Psoas muscle (tissue), 8 donors: ENCODE results near the gene ARHGAP45. TPM values are rescaled to one million over a fixed set of nuclear protein-coding genes. Genes with fewer than 3 reads are reported as not detected.

ENCODE experiments used
- ATAC-seq, 4 donors: fragments of 200-7000 bp; cut with Tn5 transposase; one replicate each; pipeline ENCODE4 v1.9.1; 2020; ENCODE audit warnings: moderate library complexity in 3 of 4, mild to moderate bottlenecking in 2 of 4
- DNase-seq, 2 donors: peaks; one replicate each; pipeline ENCODE4 v3.0.0-alpha.2; 2020
- H3K27ac ChIP-seq: fragments of 200-600 bp; one replicate; pipeline ENCODE4 v1.8.0; 2022
- H3K27me3 ChIP-seq, 3 donors: fragments of 200-600 bp in 1 of 3; one replicate each; pipeline versions ENCODE4 v1.6.1 to v1.8.0; 2013 to 2022; ENCODE audit warnings: low read length in 2 of 3, mild to moderate bottlenecking in 2 of 3, moderate library complexity in 1 of 3; ENCODE audit not compliant: insufficient read depth in 3 of 3
- H3K36me3 ChIP-seq, 2 donors: fragments of 200-600 bp in 1 of 2; one replicate each; pipeline versions ENCODE4 v1.6.1 to v1.8.0; 2013 to 2022; ENCODE audit warnings: low read depth in 1 of 2, mild to moderate bottlenecking in 1 of 2, moderate library complexity in 1 of 2; ENCODE audit not compliant: insufficient read depth in 1 of 2
- H3K4me1 ChIP-seq: fragments of 200-600 bp; one replicate; pipeline ENCODE4 v1.8.0; 2022
- H3K4me3 ChIP-seq: fragments of 200-600 bp; one replicate; pipeline ENCODE4 v1.8.0; 2022; ENCODE audit warnings: mild to moderate bottlenecking
- H3K9me3 ChIP-seq: fragments of 200-600 bp; one replicate; pipeline ENCODE4 v1.8.0; 2022
- WGBS, 3 donors: extraction: QIAGEN DNeasy Blood & Tissue Kit; methylation state at CpG; one replicate each; pipeline versions ENCODE4 v1.1.6 to v1.1.7; 2013; 5-methylcytosine and 5-hydroxymethylcytosine counted together
- intact Hi-C, 2 donors: fragments of 100-400 bp; cut with DNase I; formaldehyde crosslinking; loops; one replicate each; pipeline versions ENCODE4 v1.11.0 to v1.14.2; 2022
- polyA plus RNA-seq, 3 donors: library from polyadenylated mRNA; stranded (reverse); fragments of 200-250 nt; gene quantifications; one replicate each; pipeline ENCODE4 v1.2.3, GENCODE V29; 2013
- total RNA-seq, 4 donors: library from RNA; stranded (reverse); fragmentation: NEBNext Ultra II Directional in 2 of 4; extraction: Animal tissue kit (Norgen Biotek cat#: 25700) in 2 of 4; gene quantifications; one replicate each; pipeline versions ENCODE4 v1.2.1 to v1.2.4, GENCODE V29; 2021 to 2023
- TF ChIP-seq, protein P1 (sequence below): fragments of 200-600 bp; IDR thresholded peaks from one replicate; pipeline ENCODE4 v1.8.0; 2022; ENCODE audit warnings: antibody characterized with exemption
- donor health status: healthy with polysubstance abuse.
- donor health status: DM: no; HTN: no; CAD: no; lungs with moderate emphysema.
- donor health status: Bipolar disorder and iron deficiency.
- donor health status: healthy.
- donor health status: DM: yes; HTN: yes; CAD: no.
- donor health status: DM: no; HTN: no; CAD: no.
- donor health status: DM: no; HTN: no; CAD: no.
- donor health status: DM: yes; HTN: yes; CAD: no.

The ARHGAP45 gene
- total and polyA plus RNA-seq, 7 donors: 1.2 to 4.0 (median 2.0) TPM

DNA sequence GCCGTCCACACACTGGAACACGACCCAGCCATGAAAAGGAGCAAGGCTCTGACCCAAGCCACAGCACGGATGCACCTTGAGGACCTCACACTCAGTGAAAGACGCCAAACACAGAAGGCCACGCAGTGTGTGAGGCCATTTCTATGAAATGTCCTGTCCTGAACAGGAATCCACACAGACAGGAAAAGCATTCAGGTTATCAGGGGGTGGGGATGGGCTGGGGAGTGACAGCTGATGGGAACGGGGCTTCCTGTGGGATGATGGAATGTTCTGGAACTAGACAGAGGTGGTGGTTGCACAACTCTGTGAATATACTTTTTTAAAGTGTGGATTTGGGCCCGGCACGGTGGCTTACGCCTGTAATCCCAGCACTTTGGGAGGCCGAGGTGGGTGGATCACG lies 67.5 kb downstream of the ARHGAP45 start:
- H3K27ac ChIP-seq: no peak overlapping the region
- H3K4me1 ChIP-seq: peaks cover 19% of the 10 kb centered on the region
- no peaks in the 10 kb centered on the region for H3K36me3 ChIP-seq
- no peaks in the 10 kb centered on the region for H3K9me3 ChIP-seq
- no peaks in the 10 kb centered on the region for H3K27me3 ChIP-seq
- intact Hi-C loops: loop anchor here in 1 of 2 donors (5.0 kb wide), 1 partner anchor 38 kb away; the partner anchor contains the start of gene SBNO2
- TF ChIP-seq, protein P1, sequence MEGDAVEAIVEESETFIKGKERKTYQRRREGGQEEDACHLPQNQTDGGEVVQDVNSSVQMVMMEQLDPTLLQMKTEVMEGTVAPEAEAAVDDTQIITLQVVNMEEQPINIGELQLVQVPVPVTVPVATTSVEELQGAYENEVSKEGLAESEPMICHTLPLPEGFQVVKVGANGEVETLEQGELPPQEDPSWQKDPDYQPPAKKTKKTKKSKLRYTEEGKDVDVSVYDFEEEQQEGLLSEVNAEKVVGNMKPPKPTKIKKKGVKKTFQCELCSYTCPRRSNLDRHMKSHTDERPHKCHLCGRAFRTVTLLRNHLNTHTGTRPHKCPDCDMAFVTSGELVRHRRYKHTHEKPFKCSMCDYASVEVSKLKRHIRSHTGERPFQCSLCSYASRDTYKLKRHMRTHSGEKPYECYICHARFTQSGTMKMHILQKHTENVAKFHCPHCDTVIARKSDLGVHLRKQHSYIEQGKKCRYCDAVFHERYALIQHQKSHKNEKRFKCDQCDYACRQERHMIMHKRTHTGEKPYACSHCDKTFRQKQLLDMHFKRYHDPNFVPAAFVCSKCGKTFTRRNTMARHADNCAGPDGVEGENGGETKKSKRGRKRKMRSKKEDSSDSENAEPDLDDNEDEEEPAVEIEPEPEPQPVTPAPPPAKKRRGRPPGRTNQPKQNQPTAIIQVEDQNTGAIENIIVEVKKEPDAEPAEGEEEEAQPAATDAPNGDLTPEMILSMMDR: no peak
- ATAC-seq (no peak), DNase-seq (no peak)
- H3K4me3 ChIP-seq: no peak overlapping the region
- 90 to 95% (median 93%) methylated on average over 11 of the region's 11 CpGs for WGBS, 3 donors

DNA sequence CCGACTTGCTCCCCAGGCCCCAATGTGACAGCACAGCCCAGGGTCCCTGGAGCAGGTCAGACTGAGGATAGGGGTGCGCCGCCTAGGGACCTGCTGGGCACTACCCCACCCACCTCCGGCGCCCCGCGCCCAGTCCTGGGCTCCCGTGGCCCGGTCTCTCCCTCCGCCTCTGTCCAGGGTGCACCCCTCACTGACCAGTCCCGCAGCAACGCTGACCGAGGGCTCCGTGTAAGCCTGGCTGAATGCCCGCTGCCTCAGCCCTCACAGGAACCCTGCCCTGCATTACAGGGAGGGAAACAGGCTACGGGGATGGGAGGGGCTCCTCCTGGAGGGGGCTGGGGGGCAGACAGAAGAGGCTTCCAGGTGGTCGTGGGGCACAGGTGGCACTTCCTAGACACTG lies 68.5 kb downstream of the ARHGAP45 start:
- H3K4me3 ChIP-seq: no peak overlapping the region
- ATAC-seq (no peak), DNase-seq (no peak)
- intact Hi-C loops: no loop called here
- H3K9me3 ChIP-seq: no peaks in the 10 kb centered on the region
- no peaks in the 10 kb centered on the region for H3K36me3 ChIP-seq
- TF ChIP-seq, protein P1: no peak
- peaks cover 18% of the 10 kb centered on the region for H3K4me1 ChIP-seq
- H3K27ac ChIP-seq: no peak overlapping the region
- no peaks in the 10 kb centered on the region for H3K27me3 ChIP-seq
- 81 to 86% (median 83%) methylated on average over 17 of the region's 17 CpGs for WGBS, 3 donors

DNA sequence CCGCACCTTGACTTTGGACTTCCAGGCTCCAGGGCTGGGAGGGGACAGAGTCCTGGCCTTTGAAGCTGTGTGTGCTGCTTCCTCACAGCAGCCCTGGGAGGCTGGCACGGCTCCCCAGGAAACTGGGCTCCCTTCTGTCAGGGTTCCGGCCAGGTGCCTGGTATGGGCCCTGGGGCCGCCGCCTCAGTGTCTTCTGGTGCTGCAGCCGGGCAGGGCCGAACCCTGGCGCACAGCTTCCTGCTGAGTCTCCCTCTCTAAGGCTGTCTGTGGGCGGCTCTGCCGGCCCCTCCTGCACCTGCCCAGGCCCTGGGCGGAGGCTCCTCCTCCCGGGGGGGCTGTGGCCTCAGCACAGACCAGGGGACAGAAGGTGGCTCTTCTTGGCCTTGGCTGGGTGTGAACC lies 69.2 kb downstream of the ARHGAP45 start:
- H3K36me3 ChIP-seq: no peaks in the 10 kb centered on the region
- intact Hi-C loops: no loop called here
- H3K27ac ChIP-seq: no peak overlapping the region
- H3K4me3 ChIP-seq: no peak overlapping the region
- no peaks in the 10 kb centered on the region for H3K27me3 ChIP-seq
- TF ChIP-seq, protein P1: no peak
- DNase-seq: no peak
- WGBS, 3 donors: 69 to 84% (median 75%) methylated on average over 9 to 12 of the region's 12 CpGs
- ATAC-seq: no peak
- peaks cover 10% of the 10 kb centered on the region for H3K4me1 ChIP-seq
- no peaks in the 10 kb centered on the region for H3K9me3 ChIP-seq

Other genes starting within 250 kb of the ARHGAP45 start
- not detected for gene PLPPR3, start 245.2 kb upstream of the ARHGAP45 start, total RNA-seq
- gene PLPPR3, start 245.2 kb upstream of the ARHGAP45 start, polyA plus RNA-seq: not detected
- under 1 TPM in 1 of 4 donors, not detected in 3; 0.69 TPM for gene AZU1, start 239.3 kb upstream of the ARHGAP45 start, total RNA-seq
- not detected for gene AZU1, start 239.3 kb upstream of the ARHGAP45 start, polyA plus RNA-seq
- under 1 TPM in 2 of 4 donors, not detected in 2; 0.22 to 0.34 TPM for gene PRTN3, start 226.2 kb upstream of the ARHGAP45 start, total RNA-seq
- under 1 TPM in 2 of 3 donors, not detected in 1; 0.04 to 0.05 TPM for gene PRTN3, start 226.2 kb upstream of the ARHGAP45 start, polyA plus RNA-seq
- gene ELANE, start 214.9 kb upstream of the ARHGAP45 start, total RNA-seq: under 1 TPM in 2 of 4 donors, not detected in 2; 0.39 to 0.55 TPM
- gene ELANE, start 214.9 kb upstream of the ARHGAP45 start, polyA plus RNA-seq: under 1 TPM; 0.55 to 0.95 (median 0.92) TPM
- gene CFD, start 207.5 kb upstream of the ARHGAP45 start, total RNA-seq: 10 to 100 TPM; 56.8 to 79.9 (median 64.2) TPM
- gene CFD, start 207.5 kb upstream of the ARHGAP45 start, polyA plus RNA-seq: 100 to 1,000 TPM in 2 of 3 donors, 10 to 100 TPM in 1; 87.1 to 142 (median 142) TPM
- gene MED16, start 174.0 kb upstream of the ARHGAP45 start, total RNA-seq: 10 to 100 TPM; 47.0 to 66.5 (median 56.7) TPM
- gene MED16, start 174.0 kb upstream of the ARHGAP45 start, polyA plus RNA-seq: 10 to 100 TPM; 30.7 to 55.8 (median 51.3) TPM
- not detected for gene RNU6-9, start 173.7 kb upstream of the ARHGAP45 start, total RNA-seq
- gene RNU6-9, start 173.7 kb upstream of the ARHGAP45 start, polyA plus RNA-seq: not detected
- gene R3HDM4, start 153.9 kb upstream of the ARHGAP45 start, total RNA-seq: 10 to 100 TPM; 17.8 to 56.8 (median 50.6) TPM
- 10 to 100 TPM; 37.4 to 92.0 (median 60.8) TPM for gene R3HDM4, start 153.9 kb upstream of the ARHGAP45 start, polyA plus RNA-seq
- gene KISS1R, start 149.8 kb upstream of the ARHGAP45 start, total RNA-seq: not detected
- under 1 TPM in 1 of 3 donors, not detected in 2; 0.16 TPM for gene KISS1R, start 149.8 kb upstream of the ARHGAP45 start, polyA plus RNA-seq
- 1 to 10 TPM; 4.2 to 6.7 (median 4.9) TPM for gene ARID3A, start 141.1 kb upstream of the ARHGAP45 start, total RNA-seq
- gene ARID3A, start 141.1 kb upstream of the ARHGAP45 start, polyA plus RNA-seq: 1 to 10 TPM; 2.3 to 4.2 (median 3.2) TPM
- gene WDR18, start 82.8 kb upstream of the ARHGAP45 start, total RNA-seq: 10 to 100 TPM; 17.4 to 28.0 (median 20.3) TPM
- 10 to 100 TPM; 30.8 to 77.9 (median 39.0) TPM for gene WDR18, start 82.8 kb upstream of the ARHGAP45 start, polyA plus RNA-seq
- under 1 TPM in 1 of 4 donors, not detected in 3; 0.16 TPM for gene GRIN3B, start 66.7 kb upstream of the ARHGAP45 start, total RNA-seq
- under 1 TPM in 1 of 3 donors, not detected in 2; 0.01 TPM for gene GRIN3B, start 66.7 kb upstream of the ARHGAP45 start, polyA plus RNA-seq
- 100 to 1,000 TPM in 1 of 4 donors, 10 to 100 TPM in 3; 67.1 to 128 (median 87.4) TPM for gene TMEM259, start 46.0 kb upstream of the ARHGAP45 start, total RNA-seq
- gene TMEM259, start 46.0 kb upstream of the ARHGAP45 start, polyA plus RNA-seq: 100 to 1,000 TPM in 1 of 3 donors, 10 to 100 TPM in 2; 80.6 to 133 (median 89.9) TPM
- not detected for gene RNU6-2, start 45.6 kb upstream of the ARHGAP45 start, total RNA-seq
- not detected for gene RNU6-2, start 45.6 kb upstream of the ARHGAP45 start, polyA plus RNA-seq
- gene CNN2, start 40.6 kb upstream of the ARHGAP45 start, total RNA-seq: 1 to 10 TPM; 3.0 to 9.5 (median 8.5) TPM
- 1 to 10 TPM; 1.7 to 6.3 (median 2.3) TPM for gene CNN2, start 40.6 kb upstream of the ARHGAP45 start, polyA plus RNA-seq
- 10 to 100 TPM in 3 of 4 donors, 1 to 10 TPM in 1; 5.2 to 19.5 (median 16.5) TPM for gene ABCA7, start 27.1 kb upstream of the ARHGAP45 start, total RNA-seq
- gene ABCA7, start 27.1 kb upstream of the ARHGAP45 start, polyA plus RNA-seq: 10 to 100 TPM in 1 of 3 donors, 1 to 10 TPM in 2; 2.6 to 10.1 (median 3.3) TPM
- 100 to 1,000 TPM; 133 to 147 (median 143) TPM for gene POLR2E, start 28.2 kb downstream of the ARHGAP45 start, total RNA-seq
- gene POLR2E, start 28.2 kb downstream of the ARHGAP45 start, polyA plus RNA-seq: 100 to 1,000 TPM; 170 to 243 (median 217) TPM
- 100 to 1,000 TPM; 279 to 560 (median 304) TPM for gene GPX4, start 36.8 kb downstream of the ARHGAP45 start, total RNA-seq
- gene GPX4, start 36.8 kb downstream of the ARHGAP45 start, polyA plus RNA-seq: 100 to 1,000 TPM; 490 to 762 (median 618) TPM
- gene SBNO2, start 107.1 kb downstream of the ARHGAP45 start, total RNA-seq: 100 to 1,000 TPM in 1 of 4 donors, 10 to 100 TPM in 3; 20.9 to 138 (median 76.9) TPM
- gene SBNO2, start 107.1 kb downstream of the ARHGAP45 start, polyA plus RNA-seq: 10 to 100 TPM; 18.5 to 47.2 (median 20.2) TPM
- gene STK11, start 138.6 kb downstream of the ARHGAP45 start, total RNA-seq: 10 to 100 TPM; 83.5 to 95.0 (median 88.3) TPM
- 100 to 1,000 TPM in 1 of 3 donors, 10 to 100 TPM in 2; 64.9 to 133 (median 83.4) TPM for gene STK11, start 138.6 kb downstream of the ARHGAP45 start, polyA plus RNA-seq
- 1 to 10 TPM in 2 of 4 donors, under 1 TPM in 2; 0.41 to 4.0 (median 1.5) TPM for gene CBARP, start 170.8 kb downstream of the ARHGAP45 start, total RNA-seq
- 10 to 100 TPM in 1 of 3 donors, under 1 TPM in 2; 0.75 to 19.0 (median 0.88) TPM for gene CBARP, start 170.8 kb downstream of the ARHGAP45 start, polyA plus RNA-seq
- 100 to 1,000 TPM; 362 to 759 (median 472) TPM for gene ATP5F1D, start 174.6 kb downstream of the ARHGAP45 start, total RNA-seq
- gene ATP5F1D, start 174.6 kb downstream of the ARHGAP45 start, polyA plus RNA-seq: 100 to 1,000 TPM; 310 to 858 (median 690) TPM
- gene MIDN, start 181.4 kb downstream of the ARHGAP45 start, total RNA-seq: 100 to 1,000 TPM in 3 of 4 donors, 10 to 100 TPM in 1; 84.7 to 331 (median 217) TPM
- 100 to 1,000 TPM in 1 of 3 donors, 10 to 100 TPM in 2; 29.2 to 147 (median 36.4) TPM for gene MIDN, start 181.4 kb downstream of the ARHGAP45 start, polyA plus RNA-seq
- 100 to 1,000 TPM; 137 to 591 (median 245) TPM for gene CIRBP, start 202.2 kb downstream of the ARHGAP45 start, total RNA-seq
- gene CIRBP, start 202.2 kb downstream of the ARHGAP45 start, polyA plus RNA-seq: 100 to 1,000 TPM; 249 to 321 (median 317) TPM
- 10 to 100 TPM in 3 of 4 donors, 1 to 10 TPM in 1; 9.0 to 18.1 (median 14.0) TPM for gene FAM174C, start 208.4 kb downstream of the ARHGAP45 start, total RNA-seq
- gene FAM174C, start 208.4 kb downstream of the ARHGAP45 start, polyA plus RNA-seq: 10 to 100 TPM; 21.8 to 88.8 (median 47.6) TPM
- not detected for gene EFNA2, start 218.7 kb downstream of the ARHGAP45 start, total RNA-seq
- not detected for gene EFNA2, start 218.7 kb downstream of the ARHGAP45 start, polyA plus RNA-seq